Large intestine (tissue), 3 donors: Measurements from ENCODE around the gene RBM5. TPM values are rescaled to one million over a fixed set of nuclear protein-coding genes. Genes with fewer than 3 reads are reported as not detected.

Experiments
- DNase-seq, 2 donors: peaks; one replicate each; pipeline versions ENCODE4 v3.0.0 to v3.0.0-alpha.2; 2013
- H3K27ac ChIP-seq: one replicate; pipeline ENCODE4 v1.5.1; 2013; ENCODE audit warnings: low read length
- H3K27me3 ChIP-seq: 2 replicates; pipeline ENCODE4 v1.6.1; 2013; ENCODE audit warnings: low read length; ENCODE audit not compliant: control insufficient read depth, insufficient read depth
- H3K36me3 ChIP-seq: 2 replicates; pipeline ENCODE4 v1.6.1; 2013; ENCODE audit warnings: low read length; ENCODE audit not compliant: control insufficient read depth, insufficient read depth
- H3K4me1 ChIP-seq: one replicate; pipeline ENCODE4 v1.6.1; 2013; ENCODE audit warnings: low read length; ENCODE audit not compliant: control insufficient read depth, insufficient read depth
- H3K4me3 ChIP-seq: one replicate; pipeline ENCODE4 v1.5.1; 2013; ENCODE audit warnings: low read length
- H3K9me3 ChIP-seq: one replicate; pipeline ENCODE4 v1.6.1; 2013; ENCODE audit warnings: mild to moderate bottlenecking, low read depth, low read length, moderate library complexity; ENCODE audit not compliant: control insufficient read depth
- WGBS: methylation state at CpG from one replicate; pipeline ENCODE4 v1.1.5; 2013; ENCODE audit warnings: low lambda C conversion rate; ENCODE audit not compliant: insufficient coverage; 5-methylcytosine and 5-hydroxymethylcytosine counted together
- polyA plus RNA-seq: library from polyadenylated mRNA; unstranded; fragments of 120-200 nt; gene quantifications from one replicate; pipeline ENCODE4 v1.2.1, GENCODE V29; 2013

RBM5 gene
- polyA plus RNA-seq, 1 donor = 272 TPM

DNA sequence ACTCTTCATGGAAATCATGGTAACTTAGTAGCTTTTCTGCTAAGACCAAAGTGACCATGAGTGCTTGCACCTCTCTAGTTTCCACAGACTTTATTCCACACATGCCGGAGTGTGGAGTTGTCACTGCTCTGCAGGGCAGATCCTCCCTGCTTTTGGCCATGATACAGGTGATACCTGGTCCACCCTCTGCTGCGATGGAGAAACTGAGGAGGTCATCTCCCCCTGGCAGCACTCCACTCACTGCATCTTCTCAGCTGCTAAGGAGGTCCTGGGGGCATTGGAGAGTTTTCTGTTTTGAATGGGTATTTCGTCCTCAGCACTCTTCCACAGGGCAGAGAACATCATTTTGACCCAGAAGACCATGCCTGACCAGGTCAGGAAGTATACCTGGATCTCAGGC lies 31.1 kb downstream of the RBM5 start:
- Histone ChIP-seq H3K27ac (no peak overlapping the region), H3K9me3 (no peaks in the 10 kb centered on the region), H3K4me3 (no peak overlapping the region), H3K36me3 (peaks cover 61% of the 10 kb centered on the region), H3K4me1 (peaks cover 15% of the 10 kb centered on the region), H3K27me3 (peaks cover 2% of the 10 kb centered on the region)
- WGBS = no CpG with 5 or more reads among the region's 3 CpGs
- DNase-seq = no peak

DNA sequence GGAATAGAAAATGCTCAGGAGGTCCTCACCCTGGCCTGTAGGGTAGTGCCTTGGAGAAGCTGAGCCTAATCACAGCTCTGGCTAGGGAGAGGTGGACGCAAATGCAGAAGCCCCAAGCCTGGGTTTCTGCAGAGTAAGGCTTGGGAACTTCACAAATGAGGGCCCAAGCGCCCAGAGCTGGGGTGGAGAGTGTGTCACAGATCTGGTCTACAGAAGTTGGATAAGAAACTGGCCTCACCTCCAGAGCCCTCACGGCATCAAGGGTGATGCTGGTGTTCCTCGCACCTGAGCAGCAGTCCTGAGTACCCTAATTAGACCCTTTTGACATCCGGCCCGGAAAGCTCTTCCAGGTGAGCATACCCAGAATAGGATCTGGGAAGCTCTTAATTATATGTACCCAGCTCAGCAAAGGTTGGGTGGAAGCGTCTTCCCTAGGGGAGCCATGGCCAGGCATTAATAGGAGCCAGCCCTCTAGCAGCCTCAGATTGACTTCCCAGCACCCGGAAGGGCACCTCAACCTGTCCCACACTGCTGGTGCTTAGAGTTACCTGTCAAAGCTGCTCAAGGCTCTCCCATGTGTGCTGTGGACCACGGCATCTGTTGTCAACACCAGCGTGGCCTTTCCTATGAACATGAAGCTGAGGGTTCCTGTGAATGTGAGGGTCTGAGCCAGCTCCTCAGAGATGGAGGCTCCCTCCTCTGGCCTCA lies 31.8 kb downstream of the RBM5 start:
- DNase-seq = no peak
- peaks cover 18% of the 10 kb centered on the region for H3K4me1 ChIP-seq
- WGBS = no CpG with 5 or more reads among the region's 10 CpGs
- H3K36me3 ChIP-seq = peaks cover 54% of the 10 kb centered on the region
- H3K27ac ChIP-seq = no peak overlapping the region
- no peak overlapping the region for H3K4me3 ChIP-seq
- H3K27me3 ChIP-seq = peaks cover 2% of the 10 kb centered on the region
- no peaks in the 10 kb centered on the region for H3K9me3 ChIP-seq

DNA sequence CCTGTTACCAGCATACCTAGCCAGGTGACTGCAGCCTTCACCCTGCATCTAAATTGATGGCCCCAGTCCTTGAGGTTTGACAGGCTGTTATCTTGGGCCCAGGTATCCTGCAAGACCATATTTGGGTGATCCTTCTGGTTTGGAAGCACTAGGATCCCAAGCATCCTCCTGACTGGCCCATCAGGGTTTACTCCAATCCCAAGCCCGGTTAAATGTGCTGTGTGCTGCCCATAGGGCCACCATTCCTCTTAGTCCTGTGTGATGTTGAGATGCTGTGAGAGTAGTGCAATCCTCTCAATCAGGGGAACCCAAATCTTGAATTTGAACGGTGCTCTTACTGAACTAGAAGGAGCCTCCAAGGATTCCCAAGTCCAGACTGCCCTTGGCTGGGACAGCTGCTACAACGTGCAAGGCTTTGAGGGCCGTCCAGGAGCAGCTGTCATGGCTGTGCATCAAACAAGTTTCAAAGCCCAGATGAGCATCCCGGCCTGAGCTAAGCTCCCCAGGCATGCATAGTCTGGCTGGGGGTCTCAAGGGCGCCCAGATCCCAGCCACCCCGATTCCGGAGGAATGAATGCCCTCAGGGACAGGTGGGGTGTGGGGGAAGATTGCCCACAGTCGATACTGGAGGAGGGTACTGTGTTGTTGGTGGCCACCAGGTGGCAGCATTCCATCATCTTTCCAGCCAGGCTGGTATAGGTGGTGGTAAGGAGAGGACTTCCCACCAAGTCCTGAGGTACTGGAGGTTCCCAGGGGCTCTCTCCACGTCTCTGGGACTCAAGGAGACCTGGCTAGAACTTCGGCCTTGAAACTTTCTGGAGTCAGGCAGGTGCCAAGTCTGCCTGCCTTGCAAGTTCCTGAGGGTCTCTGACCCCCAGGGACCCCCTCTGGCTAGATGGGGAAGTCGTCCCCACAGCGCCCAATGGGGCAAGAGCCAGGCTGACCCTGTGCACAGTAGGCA lies 32.6 kb downstream of the RBM5 start:
- H3K27me3 ChIP-seq = peaks cover 4% of the 10 kb centered on the region
- H3K27ac ChIP-seq = no peak overlapping the region
- no CpG with 5 or more reads among the region's 13 CpGs for WGBS
- peak; percentile 60 to 71 for DNase-seq
- no peaks in the 10 kb centered on the region for H3K9me3 ChIP-seq
- peaks cover 46% of the 10 kb centered on the region for H3K36me3 ChIP-seq
- H3K4me1 ChIP-seq = peaks cover 27% of the 10 kb centered on the region
- H3K4me3 ChIP-seq = no peak overlapping the region

DNA sequence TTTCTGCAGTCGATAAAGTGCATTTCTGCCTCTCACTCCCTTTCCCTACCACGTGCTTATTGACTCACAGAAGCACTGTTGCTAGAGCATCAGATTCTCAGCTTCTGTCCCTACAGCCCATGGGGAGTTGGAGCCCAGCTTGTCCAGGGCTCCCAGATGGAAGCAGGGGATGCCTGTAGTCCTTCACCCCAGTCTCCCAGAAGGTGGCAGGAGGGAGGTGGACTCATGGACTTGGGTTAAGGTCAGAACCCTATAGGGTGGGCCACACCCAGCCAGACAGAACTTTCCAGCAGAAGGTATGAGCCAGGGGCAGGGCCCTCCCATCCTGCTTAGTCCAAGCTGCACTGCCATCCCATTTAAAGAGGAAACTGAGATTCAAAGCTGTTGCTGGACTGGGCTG lies 33.4 kb downstream of the RBM5 start:
- WGBS = no CpG with 5 or more reads among the region's 2 CpGs
- H3K27ac ChIP-seq = no peak overlapping the region
- peaks cover 4% of the 10 kb centered on the region for H3K27me3 ChIP-seq
- no peak overlapping the region for H3K4me3 ChIP-seq
- H3K4me1 ChIP-seq = peaks cover 34% of the 10 kb centered on the region
- peaks cover 38% of the 10 kb centered on the region for H3K36me3 ChIP-seq
- no peak for DNase-seq
- H3K9me3 ChIP-seq = no peaks in the 10 kb centered on the region

DNA sequence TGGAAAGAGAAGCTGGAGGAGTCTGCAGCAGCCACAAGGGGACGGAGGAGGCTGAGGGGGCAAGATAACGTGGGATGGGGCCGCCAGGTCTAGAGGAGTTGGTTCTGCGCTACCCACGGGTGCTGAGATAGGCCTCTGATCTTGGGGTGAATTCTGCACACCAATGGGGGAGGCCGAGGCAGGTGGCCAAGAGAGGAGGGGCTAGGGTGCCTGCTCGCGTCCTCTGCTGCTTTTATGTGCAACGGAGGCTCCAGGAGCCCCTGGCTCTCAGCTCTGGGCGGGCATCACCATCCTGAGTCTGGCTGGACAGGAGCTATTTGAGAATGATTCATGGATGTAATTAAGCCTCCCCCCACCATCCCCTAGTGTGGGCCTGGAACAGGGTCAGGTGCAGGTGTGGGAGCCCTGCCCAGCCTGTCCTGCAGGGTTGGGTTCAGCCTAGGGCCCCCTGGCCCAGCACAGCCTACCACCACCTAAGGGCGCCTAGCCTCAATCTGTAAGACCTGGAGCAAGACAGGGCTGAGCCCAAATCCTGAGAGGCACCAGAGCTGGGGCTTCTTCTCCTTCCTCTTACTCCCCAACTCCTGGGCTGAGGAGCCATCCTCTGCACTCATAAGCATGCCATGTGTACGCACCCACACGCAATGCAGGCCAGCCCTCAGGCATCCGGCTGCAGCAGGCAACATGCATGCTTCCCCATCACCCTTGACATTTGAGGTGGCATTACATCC lies 34.1 kb downstream of the RBM5 start:
- no peaks in the 10 kb centered on the region for H3K9me3 ChIP-seq
- H3K4me3 ChIP-seq = no peak overlapping the region
- no CpG with 5 or more reads among the region's 14 CpGs for WGBS
- peaks cover 36% of the 10 kb centered on the region for H3K4me1 ChIP-seq
- H3K27ac ChIP-seq = no peak overlapping the region
- DNase-seq = no peak
- H3K27me3 ChIP-seq = peaks cover 4% of the 10 kb centered on the region
- H3K36me3 ChIP-seq = peaks cover 31% of the 10 kb centered on the region

DNA sequence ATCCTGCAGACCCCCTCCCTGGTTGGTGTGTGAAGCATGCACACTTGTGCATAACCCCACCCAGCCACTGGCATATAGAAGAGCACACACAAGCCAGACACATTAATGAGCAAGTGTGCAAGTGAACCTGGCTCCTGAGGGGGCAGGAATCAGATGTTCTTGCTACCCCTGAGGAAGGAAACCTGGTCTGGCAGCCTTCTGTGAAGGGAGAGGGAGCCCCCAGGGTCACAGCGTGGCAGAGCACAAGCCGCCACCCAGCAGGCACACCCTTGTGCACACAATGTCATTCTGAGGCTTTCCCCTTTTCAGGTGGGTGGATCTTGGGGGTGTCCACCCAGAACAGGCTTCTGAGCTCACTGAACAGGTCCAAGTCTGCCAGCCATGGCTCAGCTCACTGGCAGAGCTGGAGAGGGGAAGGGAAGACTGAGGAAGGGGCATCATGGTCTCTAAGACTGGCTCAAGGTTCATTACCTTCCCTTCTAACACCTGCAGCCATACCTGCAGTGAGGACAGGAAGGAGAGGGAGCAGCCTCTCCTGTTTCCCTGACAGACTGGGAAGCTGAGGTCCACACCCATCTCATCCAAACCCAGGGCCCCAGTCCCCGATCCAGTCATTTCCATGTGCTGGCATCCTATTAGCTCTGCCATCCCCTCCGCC lies 34.8 kb downstream of the RBM5 start:
- Histone ChIP-seq H3K27me3 (peaks cover 4% of the 10 kb centered on the region), H3K4me1 (peaks cover 36% of the 10 kb centered on the region), H3K4me3 (no peak overlapping the region), H3K9me3 (no peaks in the 10 kb centered on the region), H3K27ac (no peak overlapping the region), H3K36me3 (peaks cover 24% of the 10 kb centered on the region)
- no CpG with 5 or more reads among the region's 4 CpGs for WGBS
- no peak for DNase-seq

DNA sequence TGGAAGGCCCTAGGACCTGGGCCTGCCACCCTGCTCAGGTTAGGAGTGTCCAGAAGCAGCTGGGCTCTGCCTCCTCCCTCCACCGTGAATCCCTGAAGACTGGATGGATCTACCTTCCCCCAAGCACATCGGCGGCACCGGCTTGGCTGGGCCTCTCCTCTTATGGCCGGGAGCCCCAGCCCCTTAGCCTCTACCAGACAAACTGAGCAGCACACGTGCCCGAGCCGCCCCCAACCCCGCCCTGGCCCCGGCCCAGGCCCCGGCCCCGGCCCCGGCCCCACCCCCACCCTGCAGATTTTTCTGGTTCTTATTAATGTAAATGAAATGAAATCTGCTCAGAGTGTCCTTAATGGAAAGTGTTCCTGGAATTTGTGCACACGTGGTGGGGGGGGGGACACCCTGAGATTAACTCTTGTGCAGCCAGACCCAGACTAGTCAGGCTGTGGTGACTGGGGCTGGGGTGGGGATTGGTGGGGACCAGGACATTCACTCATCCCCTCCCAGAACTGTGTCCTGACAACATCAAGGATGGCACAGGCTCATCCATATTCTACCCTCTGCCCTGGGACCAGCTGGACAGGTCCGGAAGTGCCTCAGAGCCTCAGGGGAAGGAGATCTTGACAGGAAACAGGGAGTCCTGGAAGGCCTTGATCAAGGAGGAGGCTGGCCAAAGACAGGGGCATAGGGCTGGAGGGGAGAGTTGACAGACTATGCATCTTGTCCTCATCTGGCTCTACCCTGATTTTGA lies 35.5 kb downstream of the RBM5 start:
- H3K9me3 ChIP-seq = no peaks in the 10 kb centered on the region
- H3K27me3 ChIP-seq = peaks cover 4% of the 10 kb centered on the region
- DNase-seq = no peak
- peaks cover 18% of the 10 kb centered on the region for H3K36me3 ChIP-seq
- H3K27ac ChIP-seq = no peak overlapping the region
- peaks cover 36% of the 10 kb centered on the region for H3K4me1 ChIP-seq
- no peak overlapping the region for H3K4me3 ChIP-seq
- no CpG with 5 or more reads among the region's 15 CpGs for WGBS

DNA sequence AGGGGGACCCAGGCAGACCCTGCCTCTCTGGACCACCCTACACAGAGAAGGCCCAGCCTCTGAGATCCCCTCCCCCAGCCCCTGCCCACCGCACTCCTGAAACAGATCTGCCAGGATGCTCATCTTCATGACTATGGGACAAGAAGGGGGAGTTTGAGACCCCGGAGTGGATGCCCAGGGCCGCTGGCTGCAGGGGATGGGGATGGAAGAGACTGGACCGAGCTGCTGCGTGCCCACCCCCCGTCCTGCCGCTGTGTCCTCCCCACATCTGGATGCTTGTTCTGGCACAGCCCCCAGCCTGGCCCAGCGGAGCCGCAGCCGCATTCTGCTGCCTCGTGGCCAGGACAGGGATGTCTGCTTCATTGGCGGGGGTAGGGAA lies 36.1 kb downstream of the RBM5 start:
- no peak for DNase-seq
- Histone ChIP-seq H3K36me3 (peaks cover 15% of the 10 kb centered on the region), H3K4me3 (no peak overlapping the region), H3K27ac (no peak overlapping the region), H3K27me3 (peaks cover 4% of the 10 kb centered on the region), H3K4me1 (peaks cover 36% of the 10 kb centered on the region), H3K9me3 (no peaks in the 10 kb centered on the region)
- no CpG with 5 or more reads among the region's 12 CpGs for WGBS

DNA sequence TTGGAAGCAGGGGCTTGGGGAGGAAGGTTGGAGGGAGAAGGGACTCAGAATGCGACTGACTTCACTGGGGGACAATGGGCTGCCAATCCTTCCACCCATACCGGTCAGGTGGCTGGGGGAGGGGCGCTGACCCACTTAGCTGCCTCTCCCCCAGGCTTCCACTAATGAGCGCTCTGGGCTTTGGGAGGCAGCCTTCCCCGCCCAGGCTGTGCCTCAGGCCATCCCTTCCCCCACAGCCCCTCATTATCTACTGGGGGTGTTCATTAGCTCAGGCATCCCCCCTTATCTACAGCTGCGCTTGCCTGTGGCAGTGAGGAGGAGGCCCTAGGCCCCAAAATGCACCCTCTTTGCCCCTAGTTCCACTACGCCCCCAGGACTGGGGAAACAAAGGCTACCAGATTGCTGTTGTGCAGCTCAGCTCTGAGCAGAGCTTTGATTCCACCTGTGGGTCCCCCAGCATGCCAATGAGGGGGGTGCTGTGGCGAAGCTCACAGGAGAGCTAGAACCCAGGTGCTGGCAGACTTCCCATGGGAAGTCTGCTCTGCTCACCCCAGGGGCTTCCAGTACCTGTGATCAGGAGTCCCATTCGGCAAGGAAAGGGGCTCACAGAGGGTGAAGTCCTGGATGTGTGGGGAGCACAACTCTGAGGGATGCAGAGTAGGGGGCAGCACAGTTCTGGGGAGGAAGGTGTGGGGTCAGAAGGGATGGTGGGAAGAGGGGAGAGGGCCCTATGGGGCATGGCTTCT lies 37.0 kb downstream of the RBM5 start:
- H3K4me3 ChIP-seq = no peak overlapping the region
- H3K27ac ChIP-seq = no peak overlapping the region
- no CpG with 5 or more reads among the region's 9 CpGs for WGBS
- H3K9me3 ChIP-seq = no peaks in the 10 kb centered on the region
- H3K36me3 ChIP-seq = peaks cover 6% of the 10 kb centered on the region
- peaks cover 4% of the 10 kb centered on the region for H3K27me3 ChIP-seq
- DNase-seq = no peak
- peaks cover 36% of the 10 kb centered on the region for H3K4me1 ChIP-seq
